Neural progenitor cell (in vitro differentiated cells): Measurements from ENCODE around the gene RAB17.

Source experiments
- CTCF ChIP-seq: fragments of 200-600 bp; sonication (generic); IDR thresholded peaks from 2 replicates; pipeline ENCODE4 v1.5.1; 2017; ENCODE audit warnings: antibody characterized with exemption, mild to moderate bottlenecking
- EZH2phosphoT487 ChIP-seq: fragments of 200-600 bp; sonication (generic); IDR thresholded peaks from 2 replicates; pipeline ENCODE4 v1.6.1; 2017; ENCODE audit warnings: antibody characterized with exemption

GRCh38 chr2:237556773-237557632 lies 33.5 kb downstream of the RAB17 start:
- TF ChIP-seq EZH2phosphoT487 = no peak
- no peak for TF ChIP-seq CTCF
